Panc1 (cell line): ENCODE results near the gene ZFAND3. TPM values are rescaled to one million over a fixed set of nuclear protein-coding genes. Genes with fewer than 3 reads are reported as not detected.
"Not testable (repeated sequence)": the region's sequence is repeated elsewhere in the genome, so short reads cannot be mapped to it uniquely, and the experiment has no call there.

Experiments
- ATAC-seq: fragments of 200-7000 bp; cut with Tn5 transposase; 2 replicates; pipeline ENCODE4 v1.9.1; 2020; ENCODE audit warnings: mild to moderate bottlenecking, moderate library complexity
- BruUV-seq: library from RNA; stranded (reverse); fragments of 400-500 nt; replicated peaks from 2 replicates; lab custom pipeline; 2021; lab: Mats Ljungman, UMichigan
- CTCF ChIA-PET: fragments of 300-600 bp; sonication (Branson Sonifier 250); formaldehyde crosslinking; loops from one replicate; lab custom pipeline; 2022; ENCODE audit warnings: antibody characterized with exemption; lab: Charles Lee
- POLR2A ChIA-PET: fragments of 300-600 bp; sonication (Branson Sonifier 250); formaldehyde crosslinking; loops from one replicate; lab custom pipeline; 2022; ENCODE audit warnings: antibody characterized with exemption; lab: Charles Lee
- DNase-seq: peaks from one replicate; pipeline ENCODE4 v3.0.0-alpha.2; 2010; ENCODE audit warnings: low read depth, low spot score
- H3K27ac ChIP-seq: 2 replicates; pipeline ENCODE4 v1.5.1; 2011; ENCODE audit warnings: mild to moderate bottlenecking, low read length, inconsistent platforms
- H3K27me3 ChIP-seq: fragments of 200-500 bp; sonication (Bioruptor generic); 2 replicates; pipeline ENCODE4 v1.6.0; 2014; ENCODE audit warnings: low read length, inconsistent platforms; ENCODE audit not compliant: control insufficient read depth, insufficient read depth
- H3K36me3 ChIP-seq: fragments of 200-500 bp; sonication (Bioruptor generic); 2 replicates; pipeline ENCODE4 v1.5.1; 2014; ENCODE audit warnings: inconsistent platforms, mild to moderate bottlenecking, low read length, moderate library complexity; ENCODE audit not compliant: control insufficient read depth, insufficient read depth
- H3K4me1 ChIP-seq: 2 replicates; pipeline ENCODE4 v1.5.1; 2011; ENCODE audit warnings: inconsistent platforms, mild to moderate bottlenecking, low read length, moderate library complexity; ENCODE audit not compliant: control insufficient read depth, insufficient read depth
- H3K4me3 ChIP-seq, 2 experiments: 2 replicates each; pipeline ENCODE4 v1.5.1; 2011 to 2012; ENCODE audit warnings: low read depth in 2 of 2, low read length in 2 of 2, mild to moderate bottlenecking in 2 of 2, inconsistent platforms in 1 of 2, moderate library complexity in 1 of 2
- H3K9me3 ChIP-seq: fragments of 200-500 bp; sonication (Bioruptor generic); 2 replicates; pipeline ENCODE4 v1.5.1; 2014; ENCODE audit warnings: low read depth, mild to moderate bottlenecking, inconsistent platforms, low read length, moderate library complexity; ENCODE audit not compliant: control insufficient read depth, insufficient read depth
- CTCF ChIP-seq: fragments of 450-650 bp; IDR thresholded peaks from 2 replicates; pipeline ENCODE4 v1.5.1; 2017; ENCODE audit warnings: mild to moderate bottlenecking
- POLR2AphosphoS5 ChIP-seq: IDR thresholded peaks from 2 replicates; pipeline ENCODE4 v1.6.1; 2012; ENCODE audit warnings: mild to moderate bottlenecking, low read depth, low read length, moderate library complexity
- REST ChIP-seq, 2 experiments: IDR thresholded peaks; 2 replicates each; pipeline ENCODE4 v1.6.1; 2011 to 2012; ENCODE audit warnings: low read depth in 2 of 2, control low read depth in 1 of 2, low read length in 1 of 2, mild to moderate bottlenecking in 1 of 2, moderate library complexity in 1 of 2; ENCODE audit not compliant: insufficient read depth in 1 of 2
- SIN3A ChIP-seq: IDR thresholded peaks from 2 replicates; pipeline ENCODE4 v1.6.1; 2012; ENCODE audit warnings: low read depth, mild to moderate bottlenecking, low read length, moderate library complexity, borderline replicate concordance; ENCODE audit not compliant: insufficient read depth
- TCF7L2 ChIP-seq: IDR thresholded peaks from 2 replicates; pipeline ENCODE4 v1.6.1; 2011; ENCODE audit warnings: mild to moderate bottlenecking, low read depth, low read length, inconsistent platforms
- in situ Hi-C: cut with HindIII; loops from 2 replicates; pipeline ENCODE4 v1.10.0; 2016; ENCODE audit warnings: low sequenced_read_pairs, low pct_unique_long_range_greater_than_20kb
- intact Hi-C: fragments of 100-400 bp; cut with micrococcal nuclease; formaldehyde crosslinking; loops from one replicate; pipeline ENCODE4 v1.10.0; 2022; ENCODE audit not compliant: unreplicated experiment
- total RNA-seq: library from RNA; stranded (reverse); gene quantifications from one replicate; pipeline ENCODE4 v1.2.1, GENCODE V29; 2021; ENCODE audit not compliant: unreplicated experiment

The ZFAND3 gene
- total RNA-seq, 1 experiment from 2014 or later, result 95.9 TPM

GRCh38 chr6:37878150-37878710 lies 58.7 kb downstream of the ZFAND3 start:
- H3K4me1 ChIP-seq, result peaks cover 26% of the 10 kb centered on the region
- ATAC-seq (peak; percentile 51), DNase-seq (no peak)
- in situ Hi-C loops, result no loop called here
- H3K36me3 ChIP-seq, result no peaks in the 10 kb centered on the region
- no peaks in the 10 kb centered on the region for H3K9me3 ChIP-seq
- H3K4me3 ChIP-seq, result no peak overlapping the region
- H3K27ac ChIP-seq, result no peak overlapping the region
- intact Hi-C loops, result no loop called here
- no peaks in the 10 kb centered on the region for H3K27me3 ChIP-seq
- ChIA-PET CTCF (no interaction called here), POLR2A (interaction anchor here (0.9 kb wide), 1 partner anchor 59 kb away, joined by 3 read pairs; no protein-coding TSS in a partner anchor)
- no TSS peak for BruUV-seq
- no peak for TF ChIP-seq CTCF
- TF ChIP-seq SIN3A, result no peak
- no peak for TF ChIP-seq POLR2AphosphoS5
- TF ChIP-seq TCF7L2, result no peak
- TF ChIP-seq REST (IDR thresholded peaks at IDR 0.05; ENCODE audit: insufficient read depth in 1 of 2, low read depth in 2 of 2, low read length in 1 of 2), result no peak

- CTCF ChIA-PET, result not testable (repeated sequence)
Observed at GRCh38 chr6:37880602-37881001, 61.1 kb downstream of the ZFAND3 start.

GRCh38 chr6:37882292-37882691 lies 62.8 kb downstream of the ZFAND3 start:
- H3K27me3 ChIP-seq, result no peaks in the 10 kb centered on the region
- no peaks in the 10 kb centered on the region for H3K9me3 ChIP-seq
- BruUV-seq, result no TSS peak
- no peak for DNase-seq
- in situ Hi-C loops, result no loop called here
- H3K4me3 ChIP-seq, result no peak overlapping the region
- ATAC-seq, result no peak
- no peaks in the 10 kb centered on the region for H3K36me3 ChIP-seq
- H3K4me1 ChIP-seq, result peaks cover 16% of the 10 kb centered on the region
- CTCF ChIA-PET, result no interaction called here
- intact Hi-C loops, result no loop called here
- POLR2A ChIA-PET, result no interaction called here
- no peak overlapping the region for H3K27ac ChIP-seq
- TF ChIP-seq SIN3A (no peak), POLR2AphosphoS5 (no peak), REST (IDR thresholded peaks at IDR 0.05; ENCODE audit: insufficient read depth in 1 of 2, low read depth in 2 of 2, low read length in 1 of 2) (no peak)

More at GRCh38 chr6:37880602-37881001, 61.1 kb downstream of the ZFAND3 start:
- BruUV-seq, H3K9me3 ChIP-seq, intact Hi-C loops, H3K36me3 ChIP-seq, DNase-seq, ATAC-seq, POLR2A ChIA-PET, H3K27me3 ChIP-seq, H3K4me3 ChIP-seq, in situ Hi-C loops, H3K27ac ChIP-seq: not testable (repeated sequence)
- peaks cover 26% of the 10 kb centered on the region for H3K4me1 ChIP-seq
